ENCODE data around the gene LIPN.

DNA sequence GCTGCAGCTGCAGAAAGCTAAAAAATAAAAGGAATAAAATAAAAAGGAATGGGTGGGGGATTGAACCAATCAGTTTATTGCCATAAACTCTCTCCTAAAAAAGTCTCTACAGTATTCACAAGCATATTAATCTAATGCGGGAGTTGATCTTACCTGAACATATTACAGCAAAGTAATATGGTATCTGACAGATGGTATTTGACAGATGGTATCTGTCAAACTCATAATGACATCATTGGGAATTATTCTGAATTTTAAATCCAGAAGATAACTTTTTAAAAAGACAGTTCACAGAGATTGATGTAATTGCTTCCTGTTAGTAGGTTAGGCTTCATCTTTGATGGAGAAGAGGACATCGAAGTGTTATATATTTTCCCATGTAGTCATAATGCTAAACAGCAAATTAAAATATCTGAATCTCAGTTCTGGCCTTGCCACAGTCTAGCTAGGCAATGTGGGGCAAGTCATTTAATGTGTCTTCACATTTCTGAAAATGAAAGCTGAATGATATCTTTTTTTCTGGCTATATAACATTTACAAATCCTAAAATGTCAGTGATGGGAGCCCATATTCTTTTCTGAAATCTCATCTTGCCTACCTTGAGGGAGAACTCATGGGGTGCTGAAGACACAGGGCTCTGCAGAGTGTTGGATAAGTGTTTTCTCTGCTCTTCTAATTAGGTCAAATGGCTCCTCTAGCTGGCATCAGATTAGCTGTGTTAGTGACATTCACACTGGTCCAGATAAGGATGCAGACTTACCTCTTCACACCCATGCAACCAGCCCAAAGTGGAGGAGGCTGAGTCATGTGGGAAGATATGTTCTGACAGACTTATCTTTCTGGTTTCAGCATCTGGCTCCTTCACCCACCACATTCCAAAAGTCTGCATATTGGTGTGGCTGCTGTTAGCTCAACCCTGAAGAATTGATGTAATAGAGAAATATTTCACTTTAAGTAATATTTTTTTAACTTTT, 40.6 kb downstream of the LIPN start:
- TF ChIP-seq EZH2phosphoT487 (IDR thresholded peaks at IDR 0.05; ENCODE audit: insufficient read depth, low read depth) (no peak), EZH2 (IDR thresholded peaks at IDR 0.05; ENCODE audit: insufficient read depth, poor library complexity, severe bottlenecking) (no peak)
